Neural cell (in vitro differentiated cells): ENCODE measurements around the gene GPR35. TPM values are rescaled to one million over a fixed set of nuclear protein-coding genes. Genes with fewer than 3 reads are reported as not detected.
A peak's percentile ranks its signal among the peaks of the same experiment; 100 is the strongest.

Source experiments
- H2AFZ ChIP-seq: fragments of 200-600, 300-800 bp; sonication (generic), shearing (Covaris generic); 2 replicates; pipeline ENCODE4 v1.6.0; 2014; ENCODE audit warnings: low read depth, mild to moderate bottlenecking, antibody characterized with exemption, low read length, moderate library complexity
- H3F3A ChIP-seq: fragments of 200-600 bp; shearing (Covaris generic); 2 replicates; pipeline ENCODE4 v1.6.1; 2016; ENCODE audit warnings: mild to moderate bottlenecking, moderate library complexity, mixed read lengths, antibody characterized with exemption, low read length; ENCODE audit not compliant: insufficient read depth, poor library complexity, severe bottlenecking
- H3K27ac ChIP-seq: fragments of 200-600, 300-800 bp; sonication (generic), shearing (Covaris generic); 2 replicates; pipeline ENCODE4 v1.5.1; 2014; ENCODE audit warnings: mild to moderate bottlenecking, low read length, moderate library complexity
- H3K27me3 ChIP-seq: fragments of 300-800, 200-600 bp; sonication (generic), shearing (Covaris generic); 2 replicates; pipeline ENCODE4 v1.6.0; 2014; ENCODE audit warnings: mild to moderate bottlenecking, low read depth, low read length, moderate library complexity; ENCODE audit not compliant: insufficient read depth
- H3K36me3 ChIP-seq: fragments of 300-800, 200-600 bp; sonication (generic), shearing (Covaris generic); 2 replicates; pipeline ENCODE4 v1.5.1; 2014; ENCODE audit warnings: mild to moderate bottlenecking, antibody characterized with exemption, low read length, moderate library complexity; ENCODE audit not compliant: insufficient read depth
- H3K4me2 ChIP-seq: fragments of 300-800, 200-600 bp; sonication (generic), shearing (Covaris generic); 2 replicates; pipeline ENCODE4 v1.6.0; 2014; ENCODE audit warnings: mild to moderate bottlenecking, low read length
- H3K4me3 ChIP-seq: fragments of 300-800, 200-600 bp; sonication (generic), shearing (Covaris generic); 2 replicates; pipeline ENCODE4 v1.5.1; 2014; ENCODE audit warnings: mild to moderate bottlenecking, low read length, moderate library complexity
- H3K79me2 ChIP-seq: fragments of 200-600 bp; shearing (Covaris generic); replicated peaks from 2 replicates; pipeline ENCODE4 v1.6.0; 2014; ENCODE audit warnings: mild to moderate bottlenecking, low read length, moderate library complexity; ENCODE audit not compliant: insufficient read depth
- H3K9ac ChIP-seq: fragments of 300-800, 200-600 bp; sonication (generic), shearing (Covaris generic); 2 replicates; pipeline ENCODE4 v1.6.1; 2016; ENCODE audit warnings: mild to moderate bottlenecking, low read length, mixed read lengths
- H3K9me2 ChIP-seq: fragments of 200-600 bp; shearing (Covaris generic); 2 replicates; pipeline ENCODE4 v1.6.1; 2016; ENCODE audit warnings: mild to moderate bottlenecking, low read length, mixed read lengths; ENCODE audit not compliant: insufficient read depth
- H3K9me3 ChIP-seq: fragments of 200-600, 300-800 bp; sonication (generic), shearing (Covaris generic); 2 replicates; pipeline ENCODE4 v1.6.1; 2016; ENCODE audit warnings: mild to moderate bottlenecking, mixed run types, low read length, moderate library complexity, mixed read lengths
- H4K20me1 ChIP-seq: fragments of 200-600 bp; shearing (Covaris generic); 2 replicates; pipeline ENCODE4 v1.6.1; 2016; ENCODE audit warnings: mild to moderate bottlenecking, mixed run types; ENCODE audit not compliant: insufficient read depth
- EP300 ChIP-seq: fragments of 450-650 bp; conservative IDR thresholded peaks from 2 replicates; pipeline ENCODE4 v1.6.1; 2014; ENCODE audit warnings: antibody characterized with exemption, mild to moderate bottlenecking, moderate library complexity; ENCODE audit not compliant: poor library complexity, severe bottlenecking
- EZH2 ChIP-seq: fragments of 200-600, 300-800 bp; shearing (Covaris generic), sonication (generic); IDR thresholded peaks from 2 replicates; pipeline ENCODE4 v1.6.1; 2014; ENCODE audit warnings: antibody characterized with exemption, low read length, borderline replicate concordance, mild to moderate bottlenecking; ENCODE audit not compliant: insufficient read depth, poor library complexity, severe bottlenecking
- MXI1 ChIP-seq: fragments of 450-650 bp; conservative IDR thresholded peaks from 2 replicates; pipeline ENCODE4 v1.6.1; 2014; ENCODE audit warnings: antibody characterized with exemption, mild to moderate bottlenecking; ENCODE audit not compliant: poor library complexity, severe bottlenecking
- POLR2AphosphoS5 ChIP-seq: IDR thresholded peaks from 2 replicates; pipeline ENCODE4 v1.6.1; 2012
- RAD21 ChIP-seq: fragments of 450-650 bp; conservative IDR thresholded peaks from 2 replicates; pipeline ENCODE4 v1.6.1; 2014; ENCODE audit warnings: antibody characterized with exemption, mild to moderate bottlenecking, moderate library complexity
- SMC3 ChIP-seq: fragments of 450-650 bp; conservative IDR thresholded peaks from 2 replicates; pipeline ENCODE4 v1.6.1; 2014; ENCODE audit warnings: antibody characterized with exemption, mild to moderate bottlenecking, moderate library complexity; ENCODE audit not compliant: poor library complexity
- TAF1 ChIP-seq: IDR thresholded peaks from 2 replicates; pipeline ENCODE4 v1.6.1; 2012; ENCODE audit warnings: low read depth
- polyA plus RNA-seq: library from polyadenylated mRNA; depleted of rRNA; stranded (reverse); fragments of >200 nt; gene quantifications from 2 replicates; pipeline ENCODE4 v1.2.3, GENCODE V29; 2014
- TF ChIP-seq, protein P1 (sequence below): fragments of 450-650 bp; IDR thresholded peaks from 2 replicates; pipeline ENCODE4 v1.5.1; 2014; ENCODE audit warnings: antibody characterized with exemption, mild to moderate bottlenecking, moderate library complexity; ENCODE audit not compliant: poor library complexity, severe bottlenecking
- TF ChIP-seq, protein P2 (sequence below): IDR thresholded peaks from 2 replicates; pipeline ENCODE4 v1.6.1; 2012; ENCODE audit warnings: borderline replicate concordance

The GPR35 gene
- polyA plus RNA-seq, 1 donor from 2014 or later, result 2.8 TPM

- Histone ChIP-seq H3K27me3 (no peaks in the 10 kb centered on the region), H3K9me2 (no peaks in the 10 kb centered on the region), H3K27ac (peak overlapping the region; percentile 88), H3K9ac (peak overlapping the region; percentile 90), H3F3A (no peaks in the 10 kb centered on the region), H2AFZ (peak overlapping the region; percentile 87), H3K79me2 (peaks cover 47% of the 10 kb centered on the region), H3K36me3 (no peaks in the 10 kb centered on the region), H3K4me3 (peak overlapping the region; percentile 92), H3K9me3 (no peaks in the 10 kb centered on the region), H3K4me2 (peak overlapping the region; percentile 77), H4K20me1 (no peaks in the 10 kb centered on the region)
- TF ChIP-seq MXI1 (no peak), TAF1 (no peak), RAD21 (no peak), POLR2AphosphoS5 (no peak), EP300 (no peak), EZH2 (no peak), SMC3 (no peak)
- TF ChIP-seq, protein P1, sequence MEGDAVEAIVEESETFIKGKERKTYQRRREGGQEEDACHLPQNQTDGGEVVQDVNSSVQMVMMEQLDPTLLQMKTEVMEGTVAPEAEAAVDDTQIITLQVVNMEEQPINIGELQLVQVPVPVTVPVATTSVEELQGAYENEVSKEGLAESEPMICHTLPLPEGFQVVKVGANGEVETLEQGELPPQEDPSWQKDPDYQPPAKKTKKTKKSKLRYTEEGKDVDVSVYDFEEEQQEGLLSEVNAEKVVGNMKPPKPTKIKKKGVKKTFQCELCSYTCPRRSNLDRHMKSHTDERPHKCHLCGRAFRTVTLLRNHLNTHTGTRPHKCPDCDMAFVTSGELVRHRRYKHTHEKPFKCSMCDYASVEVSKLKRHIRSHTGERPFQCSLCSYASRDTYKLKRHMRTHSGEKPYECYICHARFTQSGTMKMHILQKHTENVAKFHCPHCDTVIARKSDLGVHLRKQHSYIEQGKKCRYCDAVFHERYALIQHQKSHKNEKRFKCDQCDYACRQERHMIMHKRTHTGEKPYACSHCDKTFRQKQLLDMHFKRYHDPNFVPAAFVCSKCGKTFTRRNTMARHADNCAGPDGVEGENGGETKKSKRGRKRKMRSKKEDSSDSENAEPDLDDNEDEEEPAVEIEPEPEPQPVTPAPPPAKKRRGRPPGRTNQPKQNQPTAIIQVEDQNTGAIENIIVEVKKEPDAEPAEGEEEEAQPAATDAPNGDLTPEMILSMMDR, result no peak
- TF ChIP-seq, protein P2, sequence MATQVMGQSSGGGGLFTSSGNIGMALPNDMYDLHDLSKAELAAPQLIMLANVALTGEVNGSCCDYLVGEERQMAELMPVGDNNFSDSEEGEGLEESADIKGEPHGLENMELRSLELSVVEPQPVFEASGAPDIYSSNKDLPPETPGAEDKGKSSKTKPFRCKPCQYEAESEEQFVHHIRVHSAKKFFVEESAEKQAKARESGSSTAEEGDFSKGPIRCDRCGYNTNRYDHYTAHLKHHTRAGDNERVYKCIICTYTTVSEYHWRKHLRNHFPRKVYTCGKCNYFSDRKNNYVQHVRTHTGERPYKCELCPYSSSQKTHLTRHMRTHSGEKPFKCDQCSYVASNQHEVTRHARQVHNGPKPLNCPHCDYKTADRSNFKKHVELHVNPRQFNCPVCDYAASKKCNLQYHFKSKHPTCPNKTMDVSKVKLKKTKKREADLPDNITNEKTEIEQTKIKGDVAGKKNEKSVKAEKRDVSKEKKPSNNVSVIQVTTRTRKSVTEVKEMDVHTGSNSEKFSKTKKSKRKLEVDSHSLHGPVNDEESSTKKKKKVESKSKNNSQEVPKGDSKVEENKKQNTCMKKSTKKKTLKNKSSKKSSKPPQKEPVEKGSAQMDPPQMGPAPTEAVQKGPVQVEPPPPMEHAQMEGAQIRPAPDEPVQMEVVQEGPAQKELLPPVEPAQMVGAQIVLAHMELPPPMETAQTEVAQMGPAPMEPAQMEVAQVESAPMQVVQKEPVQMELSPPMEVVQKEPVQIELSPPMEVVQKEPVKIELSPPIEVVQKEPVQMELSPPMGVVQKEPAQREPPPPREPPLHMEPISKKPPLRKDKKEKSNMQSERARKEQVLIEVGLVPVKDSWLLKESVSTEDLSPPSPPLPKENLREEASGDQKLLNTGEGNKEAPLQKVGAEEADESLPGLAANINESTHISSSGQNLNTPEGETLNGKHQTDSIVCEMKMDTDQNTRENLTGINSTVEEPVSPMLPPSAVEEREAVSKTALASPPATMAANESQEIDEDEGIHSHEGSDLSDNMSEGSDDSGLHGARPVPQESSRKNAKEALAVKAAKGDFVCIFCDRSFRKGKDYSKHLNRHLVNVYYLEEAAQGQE, result no peak
These were observed 39.5 kb upstream of the GPR35 start for GRCh38 chr2:240585681-240586197.

DNA sequence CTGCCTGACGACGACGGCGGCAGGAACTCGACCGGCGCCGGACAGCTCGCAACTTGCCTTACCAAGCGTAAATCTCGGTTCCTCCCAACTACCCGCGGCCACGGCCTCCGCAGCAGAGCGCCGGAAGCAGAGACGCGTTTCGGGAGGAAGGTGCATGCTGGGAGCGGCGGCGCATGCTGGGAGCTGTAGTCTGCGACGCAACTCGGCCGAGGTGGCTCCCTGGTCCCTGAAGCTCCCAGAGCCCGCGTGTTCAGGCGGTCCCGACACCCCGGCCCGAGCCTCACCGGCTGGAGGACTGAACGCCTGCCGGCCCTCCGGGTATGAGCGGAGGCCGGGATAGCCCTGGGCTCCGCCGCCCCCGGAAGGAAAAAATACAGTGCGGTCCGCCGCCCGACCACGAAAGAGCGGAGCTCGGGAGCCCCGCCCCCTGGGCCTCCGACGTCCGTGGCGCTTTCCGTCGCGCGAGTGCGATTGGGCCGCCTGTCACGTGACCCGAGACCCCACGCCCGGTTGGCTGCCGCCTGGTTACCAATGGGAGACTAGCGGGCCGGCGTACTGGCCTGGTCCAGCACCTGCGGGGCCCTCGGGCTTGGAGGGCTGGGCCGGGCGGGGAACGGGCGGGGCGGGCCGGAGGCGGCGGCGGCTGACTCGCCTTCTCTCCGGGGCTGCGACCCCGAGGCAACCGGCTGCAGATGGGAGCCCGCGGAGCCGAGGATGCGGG, 38.9 kb upstream of the GPR35 start, which contains the start of gene CAPN10:
CAPN10 (plus strand) TSS at position 537 of the 721 bp plus-strand sequence; CDS start at position 715, 178 bp downstream.
- peak within 1 kb of the TSS; percentile 92 for H3K4me3 ChIP-seq

More for the DNA sequence above, 38.9 kb upstream of the GPR35 start, which contains the start of gene CAPN10:
- no peaks in the 10 kb centered on the region for H3K9me3 ChIP-seq
- no peaks in the 10 kb centered on the region for H3K27me3 ChIP-seq
- H3K79me2 ChIP-seq, result peaks cover 44% of the 10 kb centered on the region
- H3F3A ChIP-seq, result no peaks in the 10 kb centered on the region
- H2AFZ ChIP-seq, result peak within 1 kb of the TSS; percentile 87
- H3K4me2 ChIP-seq, result peak within 1 kb of the TSS; percentile 77
- TF ChIP-seq, protein P2, result peak; percentile 62
- peak; percentile 14 for TF ChIP-seq EP300
- no peak for TF ChIP-seq TAF1
- TF ChIP-seq, protein P1, result peak; percentile 15
- peak; percentile 46 for TF ChIP-seq SMC3
- TF ChIP-seq POLR2AphosphoS5, result peak; percentile 85
- peak; percentile 95 for TF ChIP-seq MXI1
- TF ChIP-seq EZH2, result no peak
- TF ChIP-seq RAD21, result no peak
- peak within 1 kb of the TSS; percentile 90 for H3K9ac ChIP-seq
- no peaks in the 10 kb centered on the region for H3K36me3 ChIP-seq
- no peaks in the 10 kb centered on the region for H4K20me1 ChIP-seq
- H3K9me2 ChIP-seq, result no peaks in the 10 kb centered on the region
- H3K27ac ChIP-seq, result peak within 1 kb of the TSS; percentile 88
